ENCODE measurements around the gene FAM222A. TPM values are rescaled to one million over a fixed set of nuclear protein-coding genes. Genes with fewer than 3 reads are reported as not detected.

The FAM222A gene
- total and polyA plus RNA-seq, 7 donors, result 1.1 to 3.3 (median 2.1) TPM

DNA sequence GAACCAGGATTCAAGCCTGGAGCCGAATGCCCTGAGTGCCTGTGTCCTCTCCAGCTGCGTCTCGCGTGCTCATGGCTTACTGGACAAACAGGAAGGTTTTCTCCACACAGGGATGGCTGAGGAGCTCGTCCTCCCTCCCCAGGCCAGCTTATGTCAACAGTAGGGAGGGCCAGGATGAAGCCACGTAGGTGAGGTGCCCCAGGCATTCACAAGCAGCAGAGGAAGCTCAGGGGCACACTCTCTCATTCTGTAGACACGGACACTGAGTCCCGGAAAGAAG is 70.3 kb downstream of the FAM222A start:
- 30 to 75% methylated on average over 8 of the region's 8 CpGs for WGBS, 2 donors
- intact Hi-C loops (cut with DNase I), result no loop called here
- Histone ChIP-seq H3K36me3 (no peaks in the 10 kb centered on the region), H3K9me3 (peaks cover 0 to 6% (median 0%) of the 10 kb centered on the region in 4 donors), H3K27ac (no peak overlapping the region), H3K4me3 (no peak overlapping the region), H3K27me3 (peaks cover 0 to 4% (median 0%) of the 10 kb centered on the region in 3 donors), H3K4me1 (no peaks in the 10 kb centered on the region)
- no peak for DNase-seq
- TF ChIP-seq POLR2AphosphoS5 (IDR thresholded peaks at IDR 0.05), result no peak
- TF ChIP-seq, protein P1, sequence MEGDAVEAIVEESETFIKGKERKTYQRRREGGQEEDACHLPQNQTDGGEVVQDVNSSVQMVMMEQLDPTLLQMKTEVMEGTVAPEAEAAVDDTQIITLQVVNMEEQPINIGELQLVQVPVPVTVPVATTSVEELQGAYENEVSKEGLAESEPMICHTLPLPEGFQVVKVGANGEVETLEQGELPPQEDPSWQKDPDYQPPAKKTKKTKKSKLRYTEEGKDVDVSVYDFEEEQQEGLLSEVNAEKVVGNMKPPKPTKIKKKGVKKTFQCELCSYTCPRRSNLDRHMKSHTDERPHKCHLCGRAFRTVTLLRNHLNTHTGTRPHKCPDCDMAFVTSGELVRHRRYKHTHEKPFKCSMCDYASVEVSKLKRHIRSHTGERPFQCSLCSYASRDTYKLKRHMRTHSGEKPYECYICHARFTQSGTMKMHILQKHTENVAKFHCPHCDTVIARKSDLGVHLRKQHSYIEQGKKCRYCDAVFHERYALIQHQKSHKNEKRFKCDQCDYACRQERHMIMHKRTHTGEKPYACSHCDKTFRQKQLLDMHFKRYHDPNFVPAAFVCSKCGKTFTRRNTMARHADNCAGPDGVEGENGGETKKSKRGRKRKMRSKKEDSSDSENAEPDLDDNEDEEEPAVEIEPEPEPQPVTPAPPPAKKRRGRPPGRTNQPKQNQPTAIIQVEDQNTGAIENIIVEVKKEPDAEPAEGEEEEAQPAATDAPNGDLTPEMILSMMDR (IDR thresholded peaks at IDR 0.05), result no peak
- TF ChIP-seq POLR2A (IDR thresholded peaks at IDR 0.05), result no peak
- no peak for TF ChIP-seq EP300 (IDR thresholded peaks at IDR 0.05)

GRCh38 chr12:109785854-109786253 is 72.2 kb downstream of the FAM222A start:
- H3K27ac ChIP-seq, result no peak overlapping the region
- WGBS, 2 donors, result 78 to 95% methylated on average over 4 of the region's 4 CpGs
- intact Hi-C loops (cut with DNase I), result no loop called here

DNA sequence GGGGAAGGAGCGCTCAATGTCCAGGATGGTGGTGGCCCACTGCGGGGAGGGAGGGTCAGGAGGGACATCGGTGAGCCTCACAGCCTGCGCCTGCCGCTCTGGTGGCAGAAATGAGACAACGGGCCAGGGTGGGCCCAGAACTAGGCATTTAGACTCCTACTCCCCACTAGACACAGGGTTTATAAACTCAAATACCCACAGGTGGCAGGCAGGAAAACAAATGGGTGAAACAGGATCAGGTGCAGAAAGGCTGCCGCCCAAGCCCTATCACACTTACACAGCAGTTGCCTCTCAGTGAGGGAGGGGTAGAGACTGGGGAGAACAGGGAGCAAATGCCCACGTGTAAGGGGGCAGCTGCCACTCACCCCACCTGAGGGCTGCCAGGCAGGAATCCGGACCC is 73.2 kb downstream of the FAM222A start:
- H3K4me3 ChIP-seq, result no peak overlapping the region
- intact Hi-C loops (cut with DNase I), result no loop called here
- WGBS, 2 donors, result 83 to 90% methylated on average over 9 of the region's 9 CpGs
- no peaks in the 10 kb centered on the region for H3K4me1 ChIP-seq
- H3K27me3 ChIP-seq, result peaks cover 0 to 4% (median 0%) of the 10 kb centered on the region in 3 donors
- no peaks in the 10 kb centered on the region for H3K36me3 ChIP-seq
- no peaks in the 10 kb centered on the region for H3K9me3 ChIP-seq
- no peak for DNase-seq
- H3K27ac ChIP-seq, result no peak overlapping the region
- TF ChIP-seq POLR2AphosphoS5 (IDR thresholded peaks at IDR 0.05) (no peak), EP300 (IDR thresholded peaks at IDR 0.05) (no peak), POLR2A (IDR thresholded peaks at IDR 0.05) (no peak)
- TF ChIP-seq, protein P1 (IDR thresholded peaks at IDR 0.05), result no peak

More at GRCh38 chr12:109785854-109786253, 72.2 kb downstream of the FAM222A start:
- DNase-seq, result no peak
- H3K4me3 ChIP-seq, result no peak overlapping the region
- no peaks in the 10 kb centered on the region for H3K36me3 ChIP-seq
- H3K4me1 ChIP-seq, result no peaks in the 10 kb centered on the region
- no peaks in the 10 kb centered on the region for H3K9me3 ChIP-seq
- TF ChIP-seq, protein P1 (IDR thresholded peaks at IDR 0.05), result no peak
- TF ChIP-seq EP300 (IDR thresholded peaks at IDR 0.05) (no peak), POLR2A (IDR thresholded peaks at IDR 0.05) (no peak), POLR2AphosphoS5 (IDR thresholded peaks at IDR 0.05) (no peak)
- peaks cover 0 to 4% (median 0%) of the 10 kb centered on the region in 3 donors for H3K27me3 ChIP-seq

GRCh38 chr12:109789526-109790048 is 76.0 kb downstream of the FAM222A start:
- 83 to 98% methylated on average over 1 of the region's 1 CpG for WGBS, 2 donors
- H3K9me3 ChIP-seq, result no peaks in the 10 kb centered on the region
- H3K36me3 ChIP-seq, result no peaks in the 10 kb centered on the region
- no peak overlapping the region for H3K27ac ChIP-seq
- TF ChIP-seq EP300 (IDR thresholded peaks at IDR 0.05), result no peak
- TF ChIP-seq, protein P1 (IDR thresholded peaks at IDR 0.05), result no peak
- no peak for TF ChIP-seq POLR2AphosphoS5 (IDR thresholded peaks at IDR 0.05)
- no peak for TF ChIP-seq POLR2A (IDR thresholded peaks at IDR 0.05)
- no peaks in the 10 kb centered on the region for H3K27me3 ChIP-seq
- no peak overlapping the region for H3K4me3 ChIP-seq
- intact Hi-C loops (cut with DNase I), result no loop called here
- DNase-seq, result no peak
- no peaks in the 10 kb centered on the region for H3K4me1 ChIP-seq

DNA sequence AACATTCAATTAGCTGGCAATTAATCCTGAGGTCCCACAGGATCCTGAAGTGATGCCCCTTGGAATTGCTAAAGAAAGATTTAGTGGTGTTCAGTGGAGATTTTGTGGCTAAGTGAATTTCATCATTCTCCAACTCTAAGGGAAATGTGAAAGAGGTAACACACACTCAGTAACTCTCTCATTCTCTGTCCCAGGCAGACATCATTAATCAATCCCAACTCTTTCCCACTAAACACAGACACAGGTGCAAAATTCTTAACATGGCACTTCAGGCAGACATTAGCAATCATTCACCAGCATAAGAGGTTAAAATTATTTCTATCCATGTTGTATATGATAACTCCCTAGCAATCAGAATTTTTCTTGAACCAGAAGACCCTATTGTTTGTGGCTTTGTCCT is 79.4 kb downstream of the FAM222A start:
- intact Hi-C loops (cut with DNase I), result no loop called here
- Histone ChIP-seq H3K9me3 (no peaks in the 10 kb centered on the region), H3K27ac (no peak overlapping the region), H3K27me3 (no peaks in the 10 kb centered on the region), H3K4me3 (no peak overlapping the region), H3K4me1 (no peaks in the 10 kb centered on the region), H3K36me3 (no peaks in the 10 kb centered on the region)
- TF ChIP-seq EP300 (IDR thresholded peaks at IDR 0.05) (no peak), POLR2A (IDR thresholded peaks at IDR 0.05) (no peak)
- TF ChIP-seq, protein P1 (IDR thresholded peaks at IDR 0.05), result no peak
- no peak for DNase-seq
